Panc1 (cell line): ENCODE measurements around the gene BTBD1. TPM values are rescaled to one million over a fixed set of nuclear protein-coding genes. Genes with fewer than 3 reads are reported as not detected.
A peak's percentile ranks its signal among the peaks of the same experiment; 100 is the strongest.

Source experiments
- ATAC-seq: fragments of 200-7000 bp; cut with Tn5 transposase; 2 replicates; pipeline ENCODE4 v1.9.1; 2020; ENCODE audit warnings: mild to moderate bottlenecking, moderate library complexity
- BruUV-seq: library from RNA; stranded (reverse); fragments of 400-500 nt; replicated peaks from 2 replicates; lab custom pipeline; 2021; lab: Mats Ljungman, UMichigan
- CTCF ChIA-PET: fragments of 300-600 bp; sonication (Branson Sonifier 250); formaldehyde crosslinking; loops from one replicate; lab custom pipeline; 2022; ENCODE audit warnings: antibody characterized with exemption; lab: Charles Lee
- POLR2A ChIA-PET: fragments of 300-600 bp; sonication (Branson Sonifier 250); formaldehyde crosslinking; loops from one replicate; lab custom pipeline; 2022; ENCODE audit warnings: antibody characterized with exemption; lab: Charles Lee
- DNase-seq: peaks from one replicate; pipeline ENCODE4 v3.0.0-alpha.2; 2010; ENCODE audit warnings: low read depth, low spot score
- H3K27ac ChIP-seq: 2 replicates; pipeline ENCODE4 v1.5.1; 2011; ENCODE audit warnings: mild to moderate bottlenecking, low read length, inconsistent platforms
- H3K27me3 ChIP-seq: fragments of 200-500 bp; sonication (Bioruptor generic); 2 replicates; pipeline ENCODE4 v1.6.0; 2014; ENCODE audit warnings: low read length, inconsistent platforms; ENCODE audit not compliant: control insufficient read depth, insufficient read depth
- H3K36me3 ChIP-seq: fragments of 200-500 bp; sonication (Bioruptor generic); 2 replicates; pipeline ENCODE4 v1.5.1; 2014; ENCODE audit warnings: inconsistent platforms, mild to moderate bottlenecking, low read length, moderate library complexity; ENCODE audit not compliant: control insufficient read depth, insufficient read depth
- H3K4me1 ChIP-seq: 2 replicates; pipeline ENCODE4 v1.5.1; 2011; ENCODE audit warnings: inconsistent platforms, mild to moderate bottlenecking, low read length, moderate library complexity; ENCODE audit not compliant: control insufficient read depth, insufficient read depth
- H3K4me3 ChIP-seq, 2 experiments: 2 replicates each; pipeline ENCODE4 v1.5.1; 2011 to 2012; ENCODE audit warnings: low read depth in 2 of 2, low read length in 2 of 2, mild to moderate bottlenecking in 2 of 2, inconsistent platforms in 1 of 2, moderate library complexity in 1 of 2
- H3K9me3 ChIP-seq: fragments of 200-500 bp; sonication (Bioruptor generic); 2 replicates; pipeline ENCODE4 v1.5.1; 2014; ENCODE audit warnings: low read depth, mild to moderate bottlenecking, inconsistent platforms, low read length, moderate library complexity; ENCODE audit not compliant: control insufficient read depth, insufficient read depth
- CTCF ChIP-seq: fragments of 450-650 bp; IDR thresholded peaks from 2 replicates; pipeline ENCODE4 v1.5.1; 2017; ENCODE audit warnings: mild to moderate bottlenecking
- POLR2AphosphoS5 ChIP-seq: IDR thresholded peaks from 2 replicates; pipeline ENCODE4 v1.6.1; 2012; ENCODE audit warnings: mild to moderate bottlenecking, low read depth, low read length, moderate library complexity
- REST ChIP-seq, 2 experiments: IDR thresholded peaks; 2 replicates each; pipeline ENCODE4 v1.6.1; 2011 to 2012; ENCODE audit warnings: low read depth in 2 of 2, control low read depth in 1 of 2, low read length in 1 of 2, mild to moderate bottlenecking in 1 of 2, moderate library complexity in 1 of 2; ENCODE audit not compliant: insufficient read depth in 1 of 2
- SIN3A ChIP-seq: IDR thresholded peaks from 2 replicates; pipeline ENCODE4 v1.6.1; 2012; ENCODE audit warnings: low read depth, mild to moderate bottlenecking, low read length, moderate library complexity, borderline replicate concordance; ENCODE audit not compliant: insufficient read depth
- TCF7L2 ChIP-seq: IDR thresholded peaks from 2 replicates; pipeline ENCODE4 v1.6.1; 2011; ENCODE audit warnings: mild to moderate bottlenecking, low read depth, low read length, inconsistent platforms
- in situ Hi-C: cut with HindIII; loops from 2 replicates; pipeline ENCODE4 v1.10.0; 2016; ENCODE audit warnings: low sequenced_read_pairs, low pct_unique_long_range_greater_than_20kb
- intact Hi-C: fragments of 100-400 bp; cut with micrococcal nuclease; formaldehyde crosslinking; loops from one replicate; pipeline ENCODE4 v1.10.0; 2022; ENCODE audit not compliant: unreplicated experiment
- total RNA-seq: library from RNA; stranded (reverse); gene quantifications from one replicate; pipeline ENCODE4 v1.2.1, GENCODE V29; 2021; ENCODE audit not compliant: unreplicated experiment

Gene BTBD1
- total RNA-seq, 1 experiment from 2014 or later = 88.4 TPM

GRCh38 chr15:83012636-83013035 lies 54.4 kb downstream of the BTBD1 start:
- ChIA-PET CTCF (no interaction called here), POLR2A (interaction anchor here (0.5 kb wide), 1 partner anchor 111 kb away, joined by 3 read pairs; no protein-coding TSS in a partner anchor)
- H3K4me3 ChIP-seq = no peak overlapping the region
- ATAC-seq = no peak
- in situ Hi-C loops = no loop called here
- peaks cover 15% of the 10 kb centered on the region for H3K4me1 ChIP-seq
- peaks cover 21% of the 10 kb centered on the region for H3K36me3 ChIP-seq
- intact Hi-C loops = no loop called here
- peaks cover 4% of the 10 kb centered on the region; the same call in 1 of the 2 replicates for H3K9me3 ChIP-seq
- no TSS peak for BruUV-seq
- TF ChIP-seq TCF7L2 (no peak), CTCF (no peak), REST (IDR thresholded peaks at IDR 0.05; ENCODE audit: insufficient read depth in 1 of 2, low read depth in 2 of 2, low read length in 1 of 2) (no peak)
- no peak for DNase-seq
- peak overlapping the region; percentile 93; the same call in 1 of the 2 replicates for H3K27ac ChIP-seq
- no peaks in the 10 kb centered on the region for H3K27me3 ChIP-seq

- Histone ChIP-seq H3K9me3 (peaks cover 4% of the 10 kb centered on the region; the same call in 1 of the 2 replicates), H3K36me3 (peaks cover 15% of the 10 kb centered on the region), H3K27ac (peak overlapping the region; percentile 93), H3K4me3 (peak overlapping the region; percentile 86 to 92), H3K4me1 (peaks cover 15% of the 10 kb centered on the region), H3K27me3 (no peaks in the 10 kb centered on the region)
- TF ChIP-seq POLR2AphosphoS5 = no peak
- TF ChIP-seq CTCF = no peak
- TF ChIP-seq REST (IDR thresholded peaks at IDR 0.05; ENCODE audit: insufficient read depth in 1 of 2, low read depth in 2 of 2, low read length in 1 of 2) = no peak
- no peak for TF ChIP-seq TCF7L2
- TF ChIP-seq SIN3A = no peak
- ChIA-PET CTCF (no interaction called here), POLR2A (interaction anchor here (0.5 to 0.9 kb wide), 2 partner anchors 22 to 55 kb away, joined by 3 to 4 read pairs; partner anchors contain the start of gene BTBD1)
- intact Hi-C loops (no loop called here), in situ Hi-C loops (no loop called here)
- no peak for ATAC-seq
- DNase-seq = no peak
- BruUV-seq = no TSS peak
Measured at GRCh38 chr15:83012076-83012426, 55.0 kb downstream of the BTBD1 start.
